DMS153 (cell line): ENCODE results near the gene SRCAP.
"Not testable (repeated sequence)": the region's sequence is repeated elsewhere in the genome, so short reads cannot be mapped to it uniquely, and the experiment has no call there.

Source experiments
- DNase-seq: peaks from one replicate; lab custom pipeline; 2025; lab: John Stamatoyannopoulos, UW

SRCAP gene

DNA sequence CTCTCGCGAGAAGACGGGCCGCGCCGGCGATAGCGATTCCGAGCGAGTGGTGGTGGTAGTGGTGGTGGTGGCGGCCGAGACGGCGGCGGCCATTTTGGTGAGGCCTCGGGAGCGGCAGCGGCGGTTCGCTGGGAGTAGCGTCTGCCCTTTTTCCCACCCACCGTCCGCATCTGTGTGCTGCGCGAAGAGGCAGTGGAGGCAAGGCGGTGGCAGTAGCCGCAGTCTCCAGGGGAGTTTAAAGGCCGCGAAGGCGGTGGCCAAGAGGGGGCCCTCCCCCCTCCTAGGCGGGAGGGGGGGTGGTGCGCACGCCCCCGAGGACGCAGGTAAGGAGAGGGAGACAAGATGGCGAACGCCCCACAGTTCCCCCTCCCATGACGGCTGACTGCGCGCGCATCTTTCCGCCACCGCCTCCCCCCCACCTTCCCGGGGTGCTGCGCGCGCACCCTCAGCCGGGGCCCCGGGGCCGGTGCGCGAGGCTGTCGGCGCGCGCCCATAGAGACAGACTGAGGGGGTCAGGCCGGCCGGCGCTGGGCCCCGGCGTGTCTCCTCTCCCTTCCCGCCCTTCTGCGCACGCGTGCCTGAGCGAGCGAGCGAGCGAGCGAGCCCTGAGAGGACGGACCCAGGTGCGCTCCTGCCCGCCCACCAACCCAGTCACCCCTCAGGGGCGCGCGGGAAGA is 694 bp upstream of the SRCAP start:
- peak; percentile 94 for DNase-seq

DNA sequence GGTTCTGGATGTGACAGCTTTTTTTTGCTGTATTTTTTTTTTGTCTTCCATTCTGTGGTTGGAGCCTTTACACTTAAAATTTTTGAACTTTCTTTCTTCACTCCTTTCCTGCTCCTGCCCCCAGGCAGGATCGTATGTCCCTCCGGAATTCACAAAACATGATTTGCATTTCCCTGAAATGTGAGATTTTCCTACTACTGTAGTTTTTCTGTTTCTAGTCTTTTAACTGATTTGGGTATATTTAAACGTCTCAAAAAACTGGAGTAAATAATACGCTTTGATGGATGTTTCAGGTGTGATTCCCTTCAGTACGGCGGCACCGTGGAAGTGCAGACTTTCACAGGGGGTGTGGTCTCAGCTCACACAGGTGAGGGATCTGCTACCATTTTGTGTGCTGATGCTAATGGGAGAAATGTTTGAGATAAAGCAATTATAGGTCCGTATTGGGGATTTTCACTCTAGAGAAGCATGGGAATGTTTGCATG is 686 bp downstream of the SRCAP start:
- DNase-seq = no peak

DNA sequence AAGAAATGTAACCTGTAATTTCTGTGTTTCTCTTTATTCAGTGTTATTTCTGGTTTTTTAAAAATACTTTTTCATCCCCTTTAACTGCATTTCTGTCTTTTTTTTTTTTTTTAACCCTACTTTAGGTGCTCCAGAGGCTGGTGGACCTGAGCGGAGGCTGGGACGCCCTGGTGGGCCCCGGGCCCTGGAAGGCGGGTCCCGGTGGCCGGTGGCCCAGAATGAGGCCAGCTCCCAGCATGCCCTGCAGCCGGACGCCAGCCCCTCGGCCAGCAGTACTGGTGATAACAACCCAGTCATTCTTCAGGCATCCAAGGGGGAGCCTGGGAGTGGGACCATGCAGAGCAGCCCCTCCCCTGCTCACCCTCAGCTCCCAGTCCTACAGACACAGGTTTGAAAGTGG is 1.5 kb downstream of the SRCAP start:
- no peak for DNase-seq

DNA sequence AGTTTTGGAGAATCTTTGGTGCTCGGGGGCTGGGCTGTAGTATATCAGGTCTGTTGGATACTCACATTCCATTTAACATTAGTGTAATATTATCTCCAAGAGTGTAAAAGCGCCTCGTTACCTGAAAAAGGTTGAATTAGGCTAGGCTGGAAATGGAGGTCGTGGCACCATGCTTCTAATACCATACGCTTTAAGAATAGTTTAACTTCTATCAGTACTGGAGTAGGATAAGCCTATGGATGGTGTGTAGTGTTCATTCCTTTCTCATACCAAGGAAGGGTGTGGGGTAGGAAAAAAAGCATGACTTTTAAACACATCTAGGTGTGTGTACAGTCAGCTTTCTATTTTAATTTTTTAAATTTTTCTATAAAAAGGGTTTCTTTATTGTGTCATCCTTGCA is 2.0 kb downstream of the SRCAP start:
- DNase-seq = no peak

DNA sequence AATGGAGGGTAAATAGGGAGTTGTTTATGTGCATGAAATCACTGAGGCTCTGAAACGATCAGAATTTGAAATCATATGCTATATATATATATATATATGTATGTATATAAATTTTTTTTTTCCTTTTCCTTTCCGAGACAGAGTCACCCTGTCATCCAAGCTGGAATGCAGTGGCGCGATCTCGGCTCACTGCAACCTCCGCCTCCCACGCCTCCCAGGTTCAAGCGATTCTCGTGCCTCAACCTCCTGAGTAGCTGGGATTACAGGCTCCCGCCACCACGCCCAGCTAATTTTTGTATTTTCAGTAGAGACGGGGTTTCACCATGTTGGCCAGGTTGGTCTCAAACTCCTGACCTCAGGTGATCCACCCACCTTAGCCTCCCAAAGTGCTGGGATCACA is 4.1 kb downstream of the SRCAP start:
- DNase-seq = not testable (repeated sequence)

DNA sequence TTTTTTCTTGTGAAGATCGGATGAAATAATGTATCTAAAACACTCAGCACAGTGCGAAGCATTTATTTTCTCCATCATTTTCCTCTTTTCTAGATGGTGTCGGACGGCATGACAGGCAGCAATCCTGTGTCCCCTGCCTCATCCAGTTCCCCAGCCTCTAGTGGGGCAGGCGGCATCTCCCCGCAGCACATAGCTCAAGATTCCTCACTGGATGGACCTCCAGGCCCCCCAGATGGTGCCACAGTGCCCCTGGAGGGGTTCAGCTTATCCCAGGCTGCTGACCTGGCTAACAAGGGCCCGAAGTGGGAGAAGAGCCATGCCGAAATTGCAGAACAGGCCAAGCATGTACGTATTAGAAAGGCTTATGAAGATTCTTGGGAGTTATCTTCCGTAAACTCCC is 5.0 kb downstream of the SRCAP start:
- DNase-seq = no peak

DNA sequence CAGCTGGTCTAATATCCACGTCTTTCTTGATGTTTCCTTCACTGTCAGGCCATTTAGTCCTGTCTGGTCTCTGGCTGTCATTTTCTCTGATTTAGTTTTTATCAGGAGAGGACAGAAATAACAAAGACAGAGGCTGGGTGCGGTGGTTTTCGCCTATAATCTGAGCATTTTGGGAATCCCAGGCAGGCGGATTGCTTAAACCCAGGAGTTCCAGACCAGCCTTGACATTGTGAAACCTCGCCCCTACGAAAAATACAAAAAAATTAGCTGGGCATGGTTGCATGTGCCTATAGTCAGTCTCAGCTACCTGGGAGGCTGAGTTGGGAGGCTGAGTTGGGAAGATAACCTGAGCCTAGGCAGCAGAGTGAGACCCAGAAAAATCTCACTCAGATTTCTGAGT is 7.1 kb downstream of the SRCAP start:
- no peak for DNase-seq

DNA sequence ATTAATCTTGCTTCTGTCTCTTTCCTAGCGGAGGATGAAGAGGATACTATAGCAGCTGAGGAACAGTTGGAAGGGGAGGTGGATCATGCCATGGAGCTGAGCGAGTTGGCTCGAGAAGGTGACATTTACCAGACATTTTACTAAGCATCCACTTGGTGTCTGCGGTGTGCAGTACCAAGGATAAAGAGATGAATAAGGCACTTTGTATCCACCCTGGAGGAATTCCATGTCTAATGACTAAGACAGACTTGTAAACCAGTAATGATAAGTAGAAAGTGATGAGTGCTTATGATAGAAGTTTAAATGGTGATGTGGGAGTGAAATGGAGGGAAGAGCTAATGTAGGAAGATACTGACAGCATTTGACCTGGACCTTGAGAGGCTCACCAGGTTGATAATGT is 12.0 kb downstream of the SRCAP start:
- DNase-seq = no peak

DNA sequence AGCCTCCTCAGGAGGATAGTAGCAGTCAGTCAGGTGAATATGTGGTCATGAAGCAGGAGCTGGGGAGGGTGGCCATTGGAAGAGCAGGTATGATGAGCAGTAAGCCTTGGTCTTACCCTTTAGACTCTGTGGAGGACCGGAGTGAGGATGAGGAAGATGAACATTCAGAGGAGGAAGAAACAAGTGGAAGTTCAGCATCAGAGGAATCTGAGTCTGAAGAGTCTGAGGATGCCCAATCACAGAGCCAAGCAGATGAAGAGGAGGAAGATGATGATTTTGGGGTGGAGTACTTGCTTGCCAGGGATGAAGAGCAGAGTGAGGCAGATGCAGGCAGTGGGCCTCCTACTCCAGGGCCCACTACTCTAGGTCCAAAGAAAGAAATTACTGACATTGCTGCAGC is 12.7 kb downstream of the SRCAP start:
- no peak for DNase-seq

DNA sequence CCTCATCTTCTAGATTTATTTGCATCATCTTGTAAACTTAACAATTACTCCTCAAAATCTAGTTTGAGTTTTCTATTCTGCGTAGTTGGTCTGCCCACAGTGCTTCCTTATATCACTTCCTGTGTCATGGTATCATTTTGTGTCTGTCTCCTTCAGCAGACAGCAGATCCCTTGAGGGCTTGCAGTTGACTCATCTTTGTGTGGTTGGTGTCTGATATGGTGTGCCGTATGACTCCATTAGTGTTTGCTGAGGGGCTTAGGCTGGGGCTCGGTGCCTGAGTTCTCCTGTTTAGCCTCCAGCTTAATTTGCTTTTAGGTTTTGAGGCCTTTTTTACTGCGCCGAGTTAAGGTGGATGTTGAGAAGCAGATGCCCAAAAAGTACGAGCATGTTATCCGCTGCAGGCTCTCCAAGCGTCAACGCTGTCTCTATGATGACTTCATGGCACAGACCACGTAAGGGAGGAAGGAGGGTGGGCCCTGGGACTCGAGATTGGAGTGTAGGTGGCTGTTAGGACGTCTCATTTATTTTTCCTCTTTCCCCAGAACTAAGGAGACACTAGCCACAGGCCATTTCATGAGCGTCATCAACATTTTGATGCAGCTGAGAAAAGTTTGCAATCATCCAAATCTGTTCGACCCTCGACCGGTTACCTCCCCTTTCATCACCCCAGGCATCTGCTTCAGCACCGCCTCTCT is 16.9 kb downstream of the SRCAP start:
- DNase-seq = no peak

DNA sequence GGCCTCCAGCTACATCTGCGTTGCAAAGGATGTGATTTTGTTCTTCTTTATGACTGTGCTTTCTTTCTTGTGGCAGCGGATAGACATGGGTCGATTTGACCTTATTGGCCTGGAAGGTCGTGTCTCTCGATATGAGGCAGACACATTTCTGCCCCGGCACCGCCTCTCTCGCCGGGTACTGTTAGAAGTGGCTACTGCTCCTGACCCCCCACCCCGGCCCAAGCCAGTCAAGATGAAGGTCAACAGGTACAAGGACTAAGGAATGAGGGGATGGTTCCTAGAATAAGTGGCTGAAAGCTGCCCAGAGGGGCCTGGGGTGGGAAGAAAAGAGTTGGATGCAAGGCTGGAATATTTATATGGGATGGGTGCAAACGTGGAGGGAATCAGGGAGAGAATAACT is 21.1 kb downstream of the SRCAP start:
- DNase-seq = no peak

DNA sequence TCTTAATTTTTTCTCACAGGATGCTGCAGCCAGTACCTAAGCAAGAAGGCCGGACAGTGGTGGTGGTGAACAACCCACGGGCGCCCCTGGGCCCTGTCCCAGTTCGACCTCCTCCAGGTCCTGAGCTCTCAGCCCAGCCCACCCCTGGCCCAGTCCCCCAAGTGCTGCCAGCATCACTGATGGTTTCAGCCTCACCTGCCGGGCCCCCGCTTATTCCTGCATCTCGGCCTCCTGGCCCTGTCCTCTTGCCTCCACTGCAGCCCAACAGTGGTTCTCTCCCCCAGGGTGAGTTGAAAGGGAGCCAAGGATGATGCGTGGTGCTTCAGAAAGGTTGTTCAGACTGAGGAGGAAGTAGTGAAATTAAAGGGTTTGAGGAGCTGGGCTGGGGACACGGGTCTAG is 21.7 kb downstream of the SRCAP start:
- DNase-seq = no peak

DNA sequence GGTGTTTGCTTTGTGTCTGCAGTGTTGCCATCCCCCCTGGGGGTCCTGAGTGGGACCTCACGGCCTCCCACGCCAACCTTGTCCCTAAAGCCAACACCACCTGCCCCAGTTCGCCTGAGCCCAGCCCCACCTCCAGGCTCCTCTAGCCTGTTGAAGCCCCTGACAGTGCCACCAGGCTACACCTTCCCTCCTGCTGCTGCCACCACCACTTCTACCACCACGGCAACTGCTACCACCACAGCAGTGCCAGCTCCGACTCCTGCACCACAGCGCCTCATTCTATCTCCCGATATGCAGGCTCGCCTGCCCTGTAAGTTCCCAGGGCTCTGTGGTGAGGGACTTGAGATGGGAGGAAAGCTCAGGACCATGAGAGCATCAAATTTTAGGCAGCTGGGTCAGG is 22.2 kb downstream of the SRCAP start:
- DNase-seq = no peak

DNA sequence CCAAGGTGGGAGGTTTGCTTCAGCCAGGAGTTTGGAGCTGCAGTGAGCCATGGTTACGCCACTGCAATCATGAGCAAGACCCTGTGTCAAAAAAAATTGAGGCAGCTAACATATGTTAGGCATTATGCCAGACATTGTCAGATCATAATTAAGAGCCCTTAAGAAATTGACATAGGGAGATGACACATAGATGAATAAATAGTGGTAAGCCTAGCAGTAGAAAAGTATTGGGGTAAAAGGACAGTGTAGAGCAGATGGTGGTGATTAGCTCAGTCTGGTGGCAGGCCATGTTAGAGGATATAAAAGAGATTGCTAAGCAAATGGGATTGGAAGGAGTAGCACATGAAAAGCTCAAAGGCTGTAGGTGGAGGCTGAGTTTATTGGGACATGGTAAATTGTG is 22.6 kb downstream of the SRCAP start:
- DNase-seq = no peak

DNA sequence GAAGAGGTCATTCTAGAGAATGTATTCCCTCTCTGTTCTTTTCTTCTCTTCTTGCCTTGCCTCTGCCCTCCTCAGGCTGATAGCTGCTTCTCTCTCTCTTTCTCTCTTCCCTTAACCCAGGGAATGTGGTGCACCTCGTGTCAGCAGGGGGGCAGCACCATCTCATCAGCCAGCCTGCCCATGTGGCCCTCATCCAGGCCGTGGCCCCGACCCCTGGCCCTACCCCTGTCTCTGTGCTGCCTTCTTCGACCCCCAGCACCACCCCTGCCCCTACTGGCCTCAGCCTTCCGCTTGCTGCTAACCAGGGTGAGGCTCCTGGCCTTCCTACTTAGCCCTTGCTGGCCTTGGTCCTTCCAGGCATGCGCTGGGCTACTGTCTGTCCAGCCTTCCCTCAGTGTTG is 23.5 kb downstream of the SRCAP start:
- no peak for DNase-seq

DNA sequence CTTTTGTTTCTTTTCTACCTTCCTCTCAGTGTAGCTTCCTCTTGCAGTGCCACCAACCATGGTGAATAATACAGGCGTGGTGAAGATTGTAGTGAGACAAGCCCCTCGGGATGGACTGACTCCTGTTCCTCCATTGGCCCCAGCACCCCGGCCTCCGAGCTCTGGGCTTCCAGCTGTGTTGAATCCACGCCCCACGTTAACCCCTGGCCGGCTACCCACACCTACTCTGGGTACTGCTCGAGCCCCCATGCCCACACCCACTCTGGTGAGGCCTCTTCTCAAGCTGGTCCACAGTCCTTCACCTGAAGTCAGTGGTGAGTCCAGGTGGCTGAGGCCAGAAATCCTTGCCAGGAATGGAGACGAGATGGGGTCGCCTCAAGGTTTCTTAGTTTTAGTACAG is 23.9 kb downstream of the SRCAP start:
- DNase-seq = no peak

DNA sequence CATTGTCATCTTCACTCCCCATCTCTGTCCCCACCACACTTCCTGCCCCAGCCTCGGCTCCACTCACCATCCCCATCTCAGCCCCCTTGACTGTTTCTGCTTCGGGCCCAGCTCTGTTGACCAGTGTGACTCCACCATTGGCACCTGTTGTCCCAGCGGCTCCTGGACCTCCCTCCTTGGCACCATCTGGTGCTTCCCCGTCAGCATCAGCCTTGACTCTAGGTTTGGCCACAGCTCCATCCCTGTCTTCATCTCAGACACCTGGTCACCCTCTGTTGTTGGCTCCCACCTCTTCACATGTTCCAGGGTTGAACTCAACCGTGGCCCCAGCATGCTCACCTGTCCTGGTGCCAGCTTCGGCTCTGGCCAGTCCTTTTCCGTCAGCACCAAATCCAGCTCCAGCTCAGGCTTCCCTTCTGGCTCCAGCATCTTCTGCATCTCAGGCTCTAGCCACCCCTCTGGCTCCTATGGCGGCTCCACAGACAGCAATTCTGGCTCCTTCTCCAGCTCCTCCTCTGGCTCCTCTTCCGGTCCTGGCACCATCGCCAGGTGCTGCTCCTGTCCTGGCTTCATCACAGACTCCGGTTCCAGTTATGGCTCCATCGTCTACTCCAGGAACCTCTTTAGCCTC is 24.9 kb downstream of the SRCAP start:
- DNase-seq = no peak

DNA sequence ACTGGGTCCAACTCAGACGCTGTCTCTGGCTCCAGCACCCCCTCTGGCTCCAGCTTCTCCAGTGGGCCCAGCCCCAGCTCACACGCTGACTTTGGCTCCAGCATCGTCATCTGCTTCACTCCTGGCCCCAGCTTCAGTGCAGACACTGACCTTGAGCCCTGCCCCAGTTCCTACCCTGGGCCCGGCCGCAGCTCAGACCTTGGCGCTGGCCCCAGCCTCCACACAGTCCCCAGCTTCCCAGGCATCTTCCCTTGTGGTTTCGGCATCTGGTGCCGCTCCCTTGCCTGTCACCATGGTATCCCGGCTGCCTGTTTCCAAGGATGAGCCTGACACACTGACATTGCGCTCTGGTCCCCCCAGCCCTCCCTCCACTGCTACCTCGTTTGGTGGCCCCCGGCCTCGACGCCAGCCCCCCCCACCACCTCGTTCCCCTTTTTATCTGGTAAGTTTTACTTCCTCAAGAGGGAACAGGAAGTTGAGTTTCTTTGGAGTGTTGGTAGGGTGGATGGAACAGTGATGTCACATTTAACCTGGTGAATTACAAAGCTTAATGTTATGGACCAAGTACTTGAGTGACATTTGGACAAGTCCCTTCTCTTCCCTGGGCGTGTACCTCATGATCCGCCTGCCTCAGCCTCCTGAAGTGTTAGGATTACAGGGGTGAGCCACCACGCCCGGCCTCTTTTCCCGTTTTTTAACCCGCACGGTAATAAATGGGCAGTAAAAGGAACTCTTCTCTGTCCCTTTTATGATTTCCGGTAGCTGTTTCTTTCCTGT is 25.9 kb downstream of the SRCAP start:
- no peak for DNase-seq

DNA sequence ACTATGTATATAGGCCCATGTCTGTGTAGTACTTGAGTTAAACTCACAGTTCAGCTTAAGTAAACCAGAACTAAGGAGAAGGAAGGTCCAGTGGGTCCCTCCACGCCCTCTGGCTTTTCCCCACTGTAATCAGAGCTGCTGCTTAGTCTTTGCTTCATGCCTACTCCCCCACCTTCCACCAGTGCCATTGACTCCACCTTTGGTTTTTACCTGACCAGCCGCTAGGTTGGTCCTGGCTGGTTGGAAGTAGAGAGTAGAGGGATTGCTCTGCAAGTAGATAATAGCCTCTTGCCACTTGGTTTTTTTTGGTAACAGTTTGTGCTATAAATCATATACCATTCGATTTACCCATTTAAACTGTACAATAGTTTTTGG is 26.4 kb downstream of the SRCAP start:
- DNase-seq = no peak

DNA sequence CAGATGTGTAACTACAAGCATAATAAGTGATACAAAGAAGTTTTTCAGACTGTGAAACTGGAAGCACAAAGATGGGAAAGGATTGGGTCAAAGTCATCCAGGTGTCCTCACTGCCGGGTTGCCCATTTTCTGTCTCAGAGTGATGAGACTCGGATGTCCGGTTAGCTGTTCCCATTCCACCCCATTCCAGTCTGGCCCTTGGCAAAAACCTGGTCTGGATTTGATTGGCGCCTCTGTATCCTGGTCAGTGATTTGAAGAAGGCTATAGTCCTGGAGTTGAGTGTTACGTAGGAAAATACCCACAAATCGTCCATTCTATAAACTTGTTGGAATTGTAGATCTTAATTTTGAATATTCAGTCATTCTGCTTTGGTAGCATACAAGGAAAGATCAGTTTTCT is 29.4 kb downstream of the SRCAP start:
- DNase-seq = no peak

DNA sequence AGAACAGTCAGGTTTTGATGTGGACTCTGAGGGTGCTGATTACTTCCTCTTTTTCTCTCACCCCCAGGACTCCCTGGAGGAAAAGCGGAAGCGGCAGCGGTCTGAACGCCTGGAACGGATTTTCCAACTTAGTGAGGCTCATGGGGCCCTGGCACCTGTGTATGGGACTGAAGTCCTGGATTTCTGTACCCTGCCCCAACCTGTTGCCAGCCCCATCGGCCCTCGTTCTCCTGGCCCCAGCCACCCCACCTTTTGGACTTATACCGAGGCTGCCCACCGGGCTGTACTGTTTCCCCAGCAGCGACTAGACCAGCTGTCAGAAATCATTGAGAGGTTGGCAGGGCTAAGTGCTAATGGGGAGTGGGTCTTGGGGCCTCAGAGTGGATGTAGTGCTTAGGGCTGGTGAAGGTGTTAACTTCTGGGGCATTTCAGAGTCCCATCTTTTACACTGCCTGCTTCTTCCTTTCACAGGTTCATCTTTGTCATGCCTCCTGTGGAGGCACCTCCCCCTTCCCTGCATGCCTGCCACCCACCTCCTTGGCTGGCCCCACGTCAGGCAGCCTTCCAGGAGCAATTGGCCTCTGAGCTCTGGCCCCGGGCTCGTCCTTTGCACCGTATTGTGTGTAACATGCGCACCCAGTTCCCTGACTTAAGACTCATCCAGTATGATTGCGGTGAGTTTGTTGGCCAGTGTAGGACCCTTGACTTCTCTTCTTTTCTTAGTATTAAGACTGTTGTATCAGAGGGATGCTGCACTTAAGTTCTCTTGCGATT is 30.1 kb downstream of the SRCAP start:
- DNase-seq = no peak

DNA sequence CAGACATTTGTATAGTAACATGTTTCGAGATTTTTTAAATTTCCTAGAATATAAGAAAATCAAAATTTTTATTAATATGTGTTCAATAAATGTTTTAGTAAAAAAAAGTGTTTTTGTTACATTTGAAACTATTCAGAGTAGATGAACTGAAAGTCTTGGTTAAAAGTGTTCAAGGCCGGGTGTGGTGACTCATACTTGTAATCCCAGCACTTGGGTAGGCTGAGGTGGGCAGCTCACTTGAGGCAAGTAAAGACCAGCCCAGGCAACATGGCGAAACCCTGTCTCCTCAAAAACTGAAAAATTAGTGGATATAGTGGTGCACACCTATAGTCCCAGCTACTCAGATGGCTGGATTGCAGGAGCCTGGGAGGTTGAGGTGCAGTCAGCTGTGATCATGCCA is 32.4 kb downstream of the SRCAP start:
- DNase-seq = no peak
